GM19438 (cell line): ENCODE measurements around the gene TNFRSF1B.

Source experiments
- ATAC-seq: cut with Tn5 transposase; IDR thresholded peaks from one replicate; pipeline ENCODE4 v1.9.1; 2021; ENCODE audit warnings: low read depth; ENCODE audit not compliant: unreplicated experiment

The TNFRSF1B gene

GRCh38 chr1:12173631-12174121 lies 6.9 kb downstream of the TNFRSF1B start:
- no peak for ATAC-seq

- ATAC-seq, result no peak
These were observed 8.4 kb downstream of the TNFRSF1B start for GRCh38 chr1:12174924-12175810.

GRCh38 chr1:12176298-12177118 lies 9.7 kb downstream of the TNFRSF1B start:
- ATAC-seq, result no peak

GRCh38 chr1:12177156-12177998 lies 10.6 kb downstream of the TNFRSF1B start:
- ATAC-seq, result no peak

- no peak for ATAC-seq
These were observed 11.2 kb downstream of the TNFRSF1B start for GRCh38 chr1:12177999-12178441.

- ATAC-seq, result no peak
These were observed 11.7 kb downstream of the TNFRSF1B start for GRCh38 chr1:12178511-12178910.

GRCh38 chr1:12179111-12179519 lies 12.3 kb downstream of the TNFRSF1B start:
- no peak for ATAC-seq

GRCh38 chr1:12179676-12180075 lies 12.9 kb downstream of the TNFRSF1B start:
- ATAC-seq, result no peak

- ATAC-seq, result no peak
These were observed 13.5 kb downstream of the TNFRSF1B start for GRCh38 chr1:12180315-12180714.

GRCh38 chr1:12180903-12181302 lies 14.1 kb downstream of the TNFRSF1B start:
- ATAC-seq, result no peak

GRCh38 chr1:12181568-12181967 lies 14.8 kb downstream of the TNFRSF1B start:
- ATAC-seq, result no peak

- ATAC-seq, result no peak
These were observed 15.7 kb downstream of the TNFRSF1B start for GRCh38 chr1:12182410-12182984.

GRCh38 chr1:12183095-12183794 lies 16.5 kb downstream of the TNFRSF1B start:
- no peak for ATAC-seq

GRCh38 chr1:12184008-12184681 lies 17.4 kb downstream of the TNFRSF1B start:
- ATAC-seq, result no peak

- no peak for ATAC-seq
These were observed 18.5 kb downstream of the TNFRSF1B start for GRCh38 chr1:12185036-12185917.

- no peak for ATAC-seq
These were observed 19.3 kb downstream of the TNFRSF1B start for GRCh38 chr1:12185918-12186678.

- no peak for ATAC-seq
These were observed 19.8 kb downstream of the TNFRSF1B start for GRCh38 chr1:12186679-12186985.
